ENCODE data around the gene GIGYF2.

GIGYF2 gene

GRCh38 chr2:232861353-232861752, 164.2 kb downstream of the GIGYF2 start:
- no peak for DNase-seq (ENCODE audit: low read depth in 2 of 2)

- no peak for DNase-seq (ENCODE audit: low read depth in 2 of 2)
These were observed 166.9 kb downstream of the GIGYF2 start for GRCh38 chr2:232863996-232864395.

GRCh38 chr2:232865165-232865564, 168.0 kb downstream of the GIGYF2 start:
- no peak for DNase-seq (ENCODE audit: low read depth in 2 of 2)

- DNase-seq (ENCODE audit: low read depth in 2 of 2), result no peak
These were observed 169.0 kb downstream of the GIGYF2 start for GRCh38 chr2:232866104-232866503.

- DNase-seq (ENCODE audit: low read depth in 2 of 2), result no peak
These were observed 172.2 kb downstream of the GIGYF2 start for GRCh38 chr2:232869138-232870017.

- no peak for DNase-seq (ENCODE audit: low read depth in 2 of 2)
These were observed 173.1 kb downstream of the GIGYF2 start, which contains the start of gene SNORC for GRCh38 chr2:232870018-232870765. TSS of gene SNORC (plus strand) at chr2:232870264. CDS start at chr2:232870342, 78 bp downstream.

- no peak for DNase-seq (ENCODE audit: low read depth in 2 of 2)
These were observed 173.7 kb downstream of the GIGYF2 start for GRCh38 chr2:232870766-232871371.

GRCh38 chr2:232871418-232871834, 174.3 kb downstream of the GIGYF2 start:
- DNase-seq (ENCODE audit: low read depth in 2 of 2), result no peak

- DNase-seq (ENCODE audit: low read depth in 2 of 2), result no peak
These were observed 175.0 kb downstream of the GIGYF2 start for GRCh38 chr2:232871835-232872736.

- no peak for DNase-seq (ENCODE audit: low read depth in 2 of 2)
These were observed 175.7 kb downstream of the GIGYF2 start for GRCh38 chr2:232872826-232873225.

- DNase-seq (ENCODE audit: low read depth in 2 of 2), result no peak
These were observed 176.3 kb downstream of the GIGYF2 start for GRCh38 chr2:232873292-232873908.

GRCh38 chr2:232873909-232874641, 176.9 kb downstream of the GIGYF2 start:
- no peak for DNase-seq (ENCODE audit: low read depth in 2 of 2)

- DNase-seq (ENCODE audit: low read depth in 2 of 2), result no peak
These were observed 177.6 kb downstream of the GIGYF2 start for GRCh38 chr2:232874677-232875223.

- no peak for DNase-seq (ENCODE audit: low read depth in 2 of 2)
These were observed 178.4 kb downstream of the GIGYF2 start for GRCh38 chr2:232875256-232876121.

GRCh38 chr2:232876161-232876977, 179.2 kb downstream of the GIGYF2 start:
- no peak for DNase-seq (ENCODE audit: low read depth in 2 of 2)

- DNase-seq (ENCODE audit: low read depth in 2 of 2), result no peak
These were observed 179.9 kb downstream of the GIGYF2 start for GRCh38 chr2:232876978-232877441.

GRCh38 chr2:232877940-232878511, 180.9 kb downstream of the GIGYF2 start:
- DNase-seq (ENCODE audit: low read depth in 2 of 2), result no peak
